ENCODE data around the gene UAP1. TPM values are rescaled to one million over a fixed set of nuclear protein-coding genes. Genes with fewer than 3 reads are reported as not detected.

UAP1 gene
- total RNA-seq, 1 experiment from 2014 or later = 33.4 TPM

Small RNAs within 50 kb of the gene (small RNA-seq; reads per million reads assigned to genes)
- not detected for gene UQCRBP2

Other genes with a start within 250 kb of the UAP1 start
- gene SPATA46, start 184.9 kb upstream of the UAP1 start, total RNA-seq (2014; rRNA removed; shearing (Covaris generic)) = not detected in 2 replicates
- 2.0 and 4.0 TPM in 2 replicates for gene C1orf226, start 180.0 kb upstream of the UAP1 start, total RNA-seq (2014; rRNA removed; shearing (Covaris generic))
- gene SH2D1B, start 149.6 kb upstream of the UAP1 start, total RNA-seq (2014; rRNA removed; shearing (Covaris generic)) = not detected in 2 replicates
- 24.0 and 28.1 TPM in 2 replicates for gene UHMK1, start 63.9 kb upstream of the UAP1 start, total RNA-seq (2014; rRNA removed; shearing (Covaris generic))
- gene DDR2, start 70.7 kb downstream of the UAP1 start, total RNA-seq (2014; rRNA removed; shearing (Covaris generic)) = 0.05 and 0.91 TPM in 2 replicates
- gene HSD17B7, start 229.0 kb downstream of the UAP1 start, total RNA-seq (2014; rRNA removed; shearing (Covaris generic)) = 19.6 and 26.4 TPM in 2 replicates